RWPE1 (cell line): ENCODE measurements around the gene PDE7B.

Experiments
- CTCF ChIA-PET: fragments of 350-600 bp; sonication (Branson Sonifier 250); formaldehyde crosslinking; extraction: SDS; loops from one replicate; lab custom pipeline; 2021; lab: Yijun Ruan, JAX
- POLR2A ChIA-PET: fragments of 400-600 bp; formaldehyde crosslinking; extraction: SDS; loops from one replicate; lab custom pipeline; 2020; ENCODE audit warnings: antibody characterized with exemption; ENCODE audit not compliant: low non-redundant PET; lab: Yijun Ruan, JAX
- DNase-seq: peaks from one replicate; pipeline ENCODE4 v3.0.0; 2012; ENCODE audit warnings: low spot score
- H3K27ac ChIP-seq: fragments of 450-650 bp; 2 replicates; pipeline ENCODE4 v1.5.1; 2017
- TF ChIP-seq, protein P1 (sequence below): fragments of 450-650 bp; conservative IDR thresholded peaks from 2 replicates; pipeline ENCODE4 v1.5.1; 2017; ENCODE audit warnings: low read depth, mild to moderate bottlenecking

Gene PDE7B

DNA sequence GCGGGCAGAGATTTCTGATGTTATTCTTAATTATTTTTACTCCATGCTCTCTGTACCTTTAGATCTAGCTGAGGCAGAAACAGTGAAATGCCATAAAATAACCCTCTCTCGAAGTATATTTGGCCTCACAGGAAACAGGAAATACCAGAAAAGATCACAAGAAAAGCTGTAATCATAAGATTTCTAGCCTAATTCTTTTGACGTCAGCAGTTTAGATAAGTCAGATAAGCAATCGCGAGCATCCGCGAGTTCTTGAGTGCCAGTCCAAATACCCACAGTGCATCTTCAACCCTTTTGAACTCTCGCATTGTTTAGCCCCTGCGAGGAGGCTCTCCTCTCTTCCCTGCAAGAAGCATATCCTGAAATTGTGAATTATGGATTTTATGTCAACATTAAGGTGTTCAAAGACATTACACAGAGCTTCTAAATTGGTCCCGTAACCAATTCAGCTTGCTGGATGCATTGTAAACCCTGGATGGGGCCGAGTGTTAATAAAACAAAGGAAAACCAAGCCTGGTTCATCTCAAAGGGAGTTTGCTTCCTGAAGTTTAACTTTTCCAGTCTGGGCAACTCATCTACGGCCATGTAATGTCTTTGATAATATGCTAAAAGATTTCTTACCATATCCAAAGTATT is 199.8 kb downstream of the PDE7B start:
- POLR2A ChIA-PET = no interaction called here
- TF ChIP-seq, protein P1, sequence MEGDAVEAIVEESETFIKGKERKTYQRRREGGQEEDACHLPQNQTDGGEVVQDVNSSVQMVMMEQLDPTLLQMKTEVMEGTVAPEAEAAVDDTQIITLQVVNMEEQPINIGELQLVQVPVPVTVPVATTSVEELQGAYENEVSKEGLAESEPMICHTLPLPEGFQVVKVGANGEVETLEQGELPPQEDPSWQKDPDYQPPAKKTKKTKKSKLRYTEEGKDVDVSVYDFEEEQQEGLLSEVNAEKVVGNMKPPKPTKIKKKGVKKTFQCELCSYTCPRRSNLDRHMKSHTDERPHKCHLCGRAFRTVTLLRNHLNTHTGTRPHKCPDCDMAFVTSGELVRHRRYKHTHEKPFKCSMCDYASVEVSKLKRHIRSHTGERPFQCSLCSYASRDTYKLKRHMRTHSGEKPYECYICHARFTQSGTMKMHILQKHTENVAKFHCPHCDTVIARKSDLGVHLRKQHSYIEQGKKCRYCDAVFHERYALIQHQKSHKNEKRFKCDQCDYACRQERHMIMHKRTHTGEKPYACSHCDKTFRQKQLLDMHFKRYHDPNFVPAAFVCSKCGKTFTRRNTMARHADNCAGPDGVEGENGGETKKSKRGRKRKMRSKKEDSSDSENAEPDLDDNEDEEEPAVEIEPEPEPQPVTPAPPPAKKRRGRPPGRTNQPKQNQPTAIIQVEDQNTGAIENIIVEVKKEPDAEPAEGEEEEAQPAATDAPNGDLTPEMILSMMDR = no peak
- CTCF ChIA-PET = no interaction called here
- no peak for DNase-seq
- no peak overlapping the region for H3K27ac ChIP-seq

GRCh38 chr6:136052031-136052430 is 200.5 kb downstream of the PDE7B start:
- ChIA-PET CTCF (no interaction called here), POLR2A (no interaction called here)
- no peak overlapping the region for H3K27ac ChIP-seq
- DNase-seq = no peak
- TF ChIP-seq, protein P1 = no peak

DNA sequence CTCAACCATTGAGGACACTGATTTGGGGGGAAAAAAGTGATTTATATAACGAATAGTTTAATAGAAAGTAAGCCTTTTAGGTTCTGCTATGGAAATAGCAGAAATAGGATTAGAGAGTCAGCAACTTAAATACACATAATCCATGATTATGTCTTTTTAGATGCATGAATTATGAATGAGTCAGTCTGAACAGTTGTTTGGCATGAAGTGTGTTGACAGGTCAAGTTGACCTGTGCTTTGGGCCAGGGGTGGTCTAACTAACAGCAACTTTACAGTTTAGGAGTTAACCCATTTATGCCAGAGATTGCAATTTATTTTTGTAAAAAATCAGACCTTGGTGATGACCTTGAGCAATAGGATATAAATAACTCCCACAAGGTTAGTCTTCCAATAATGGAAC is 207.4 kb downstream of the PDE7B start:
- TF ChIP-seq, protein P1 = no peak
- POLR2A ChIA-PET = no interaction called here
- CTCF ChIA-PET = no interaction called here
- H3K27ac ChIP-seq = no peak overlapping the region
- DNase-seq = no peak

GRCh38 chr6:136059308-136059707 is 207.8 kb downstream of the PDE7B start:
- ChIA-PET POLR2A (no interaction called here), CTCF (no interaction called here)
- DNase-seq = no peak
- no peak overlapping the region for H3K27ac ChIP-seq
- TF ChIP-seq, protein P1 = no peak

- no peak for DNase-seq
- CTCF ChIA-PET = interaction anchor here (0.7 to 0.8 kb wide), 2 partner anchors 68 to 167 kb away, joined by 3 read pairs; no protein-coding TSS in a partner anchor
- POLR2A ChIA-PET = no interaction called here
- TF ChIP-seq, protein P1 = no peak
- H3K27ac ChIP-seq = no peak overlapping the region
Observed at GRCh38 chr6:136060052-136060451, 208.6 kb downstream of the PDE7B start.

GRCh38 chr6:136060759-136061158 is 209.3 kb downstream of the PDE7B start:
- POLR2A ChIA-PET = no interaction called here
- TF ChIP-seq, protein P1 = no peak
- CTCF ChIA-PET = interaction anchor here (0.7 to 0.8 kb wide), 2 partner anchors 69 to 166 kb away, joined by 3 read pairs; no protein-coding TSS in a partner anchor
- H3K27ac ChIP-seq = no peak overlapping the region
- DNase-seq = no peak
